ENCODE results near the gene L1TD1.
"Not testable (repeated sequence)": the region's sequence is repeated elsewhere in the genome, so short reads cannot be mapped to it uniquely, and the experiment has no call there.

L1TD1 gene

GRCh38 chr1:62235576-62235975 lies 40.9 kb downstream of the L1TD1 start:
- Histone ChIP-seq H3K4me3 (ENCODE audit: low read length) (no peak overlapping the region), H3K79me2 (ENCODE audit: control insufficient read depth, low read length) (no peaks in the 10 kb centered on the region), H3K36me3 (ENCODE audit: control insufficient read depth, low read length) (no peaks in the 10 kb centered on the region), H3K9me3 (ENCODE audit: control insufficient read depth, insufficient read depth, low read length) (no peaks in the 10 kb centered on the region), H3K27ac (ENCODE audit: low read depth, low read length) (no peak overlapping the region), H3K27me3 (ENCODE audit: control insufficient read depth, low read length) (no peaks in the 10 kb centered on the region), H3F3A (ENCODE audit: control insufficient read depth, insufficient read depth) (no peaks in the 10 kb centered on the region), H3K9me2 (replicated peaks; ENCODE audit: control insufficient read depth, low read length) (no peaks in the 10 kb centered on the region), H3K4me2 (ENCODE audit: low read length) (no peak overlapping the region), H3K4me1 (ENCODE audit: control insufficient read depth, low read length) (no peaks in the 10 kb centered on the region), H4K20me1 (ENCODE audit: control insufficient read depth, insufficient read depth, low read depth, low read length) (no peaks in the 10 kb centered on the region)
- no peak for TF ChIP-seq EZH2phosphoT487 (IDR thresholded peaks at IDR 0.05; ENCODE audit: borderline replicate concordance, low read length)
- TF ChIP-seq, protein P1, sequence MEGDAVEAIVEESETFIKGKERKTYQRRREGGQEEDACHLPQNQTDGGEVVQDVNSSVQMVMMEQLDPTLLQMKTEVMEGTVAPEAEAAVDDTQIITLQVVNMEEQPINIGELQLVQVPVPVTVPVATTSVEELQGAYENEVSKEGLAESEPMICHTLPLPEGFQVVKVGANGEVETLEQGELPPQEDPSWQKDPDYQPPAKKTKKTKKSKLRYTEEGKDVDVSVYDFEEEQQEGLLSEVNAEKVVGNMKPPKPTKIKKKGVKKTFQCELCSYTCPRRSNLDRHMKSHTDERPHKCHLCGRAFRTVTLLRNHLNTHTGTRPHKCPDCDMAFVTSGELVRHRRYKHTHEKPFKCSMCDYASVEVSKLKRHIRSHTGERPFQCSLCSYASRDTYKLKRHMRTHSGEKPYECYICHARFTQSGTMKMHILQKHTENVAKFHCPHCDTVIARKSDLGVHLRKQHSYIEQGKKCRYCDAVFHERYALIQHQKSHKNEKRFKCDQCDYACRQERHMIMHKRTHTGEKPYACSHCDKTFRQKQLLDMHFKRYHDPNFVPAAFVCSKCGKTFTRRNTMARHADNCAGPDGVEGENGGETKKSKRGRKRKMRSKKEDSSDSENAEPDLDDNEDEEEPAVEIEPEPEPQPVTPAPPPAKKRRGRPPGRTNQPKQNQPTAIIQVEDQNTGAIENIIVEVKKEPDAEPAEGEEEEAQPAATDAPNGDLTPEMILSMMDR (IDR thresholded peaks at IDR 0.05; ENCODE audit: low read depth, low read length, poor library complexity, severe bottlenecking): no peak

GRCh38 chr1:62237361-62237760 lies 42.7 kb downstream of the L1TD1 start:
- TF ChIP-seq, protein P1 (IDR thresholded peaks at IDR 0.05; ENCODE audit: low read depth, low read length, poor library complexity, severe bottlenecking): no peak
- no peak for TF ChIP-seq EZH2phosphoT487 (IDR thresholded peaks at IDR 0.05; ENCODE audit: borderline replicate concordance, low read length)
- Histone ChIP-seq H3K4me3 (ENCODE audit: low read length) (no peak overlapping the region), H3K4me1 (ENCODE audit: control insufficient read depth, low read length) (no peaks in the 10 kb centered on the region), H3K27me3 (ENCODE audit: control insufficient read depth, low read length) (no peaks in the 10 kb centered on the region), H3K9me3 (ENCODE audit: control insufficient read depth, insufficient read depth, low read length) (no peaks in the 10 kb centered on the region), H4K20me1 (ENCODE audit: control insufficient read depth, insufficient read depth, low read depth, low read length) (no peaks in the 10 kb centered on the region), H3F3A (ENCODE audit: control insufficient read depth, insufficient read depth) (no peaks in the 10 kb centered on the region), H3K4me2 (ENCODE audit: low read length) (no peak overlapping the region), H3K27ac (ENCODE audit: low read depth, low read length) (no peak overlapping the region), H3K9me2 (replicated peaks; ENCODE audit: control insufficient read depth, low read length) (no peaks in the 10 kb centered on the region), H3K36me3 (ENCODE audit: control insufficient read depth, low read length) (no peaks in the 10 kb centered on the region), H3K79me2 (ENCODE audit: control insufficient read depth, low read length) (no peaks in the 10 kb centered on the region)

GRCh38 chr1:62237950-62238374 lies 43.3 kb downstream of the L1TD1 start:
- no peaks in the 10 kb centered on the region for H3K9me3 ChIP-seq (ENCODE audit: control insufficient read depth, insufficient read depth, low read length)
- H3K9me2 ChIP-seq (replicated peaks; ENCODE audit: control insufficient read depth, low read length): no peaks in the 10 kb centered on the region
- no peak overlapping the region for H3K27ac ChIP-seq (ENCODE audit: low read depth, low read length)
- no peaks in the 10 kb centered on the region for H3F3A ChIP-seq (ENCODE audit: control insufficient read depth, insufficient read depth)
- H3K4me1 ChIP-seq (ENCODE audit: control insufficient read depth, low read length): no peaks in the 10 kb centered on the region
- no peaks in the 10 kb centered on the region for H3K27me3 ChIP-seq (ENCODE audit: control insufficient read depth, low read length)
- H3K36me3 ChIP-seq (ENCODE audit: control insufficient read depth, low read length): no peaks in the 10 kb centered on the region
- no peaks in the 10 kb centered on the region for H3K79me2 ChIP-seq (ENCODE audit: control insufficient read depth, low read length)
- H4K20me1 ChIP-seq (ENCODE audit: control insufficient read depth, insufficient read depth, low read depth, low read length): no peaks in the 10 kb centered on the region
- H3K4me3 ChIP-seq (ENCODE audit: low read length): no peak overlapping the region
- TF ChIP-seq, protein P1 (IDR thresholded peaks at IDR 0.05; ENCODE audit: low read depth, low read length, poor library complexity, severe bottlenecking): no peak
- no peak for TF ChIP-seq EZH2phosphoT487 (IDR thresholded peaks at IDR 0.05; ENCODE audit: borderline replicate concordance, low read length)
- no peak overlapping the region for H3K4me2 ChIP-seq (ENCODE audit: low read length)

DNA sequence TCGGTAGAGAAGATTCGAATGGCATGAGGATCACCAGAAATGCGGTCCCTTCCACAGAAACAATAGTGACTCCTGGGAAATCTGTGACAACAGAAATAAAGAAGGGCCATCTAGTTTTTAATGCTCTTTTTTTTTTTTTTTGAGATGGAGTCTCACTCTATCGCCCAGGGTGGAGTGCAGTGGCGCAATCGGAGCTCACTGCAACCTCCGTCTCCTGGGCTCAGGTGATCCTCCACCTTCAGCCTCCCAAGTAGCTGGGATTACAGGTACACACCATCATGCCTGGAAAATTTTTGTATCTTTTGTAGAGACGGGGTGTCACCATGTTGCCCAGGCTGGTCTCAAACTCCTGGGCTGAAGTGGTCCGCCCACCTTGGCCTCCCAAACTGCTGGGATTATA lies 43.9 kb downstream of the L1TD1 start:
- TF ChIP-seq, protein P1 (IDR thresholded peaks at IDR 0.05; ENCODE audit: low read depth, low read length, poor library complexity, severe bottlenecking): no peak
- TF ChIP-seq EZH2phosphoT487 (IDR thresholded peaks at IDR 0.05; ENCODE audit: borderline replicate concordance, low read length): no peak
- Histone ChIP-seq H3K9me3 (ENCODE audit: control insufficient read depth, insufficient read depth, low read length) (no peaks in the 10 kb centered on the region), H3K27me3 (ENCODE audit: control insufficient read depth, low read length) (no peaks in the 10 kb centered on the region), H4K20me1 (ENCODE audit: control insufficient read depth, insufficient read depth, low read depth, low read length) (no peaks in the 10 kb centered on the region), H3K36me3 (ENCODE audit: control insufficient read depth, low read length) (no peaks in the 10 kb centered on the region), H3K9me2 (replicated peaks; ENCODE audit: control insufficient read depth, low read length) (no peaks in the 10 kb centered on the region), H3K79me2 (ENCODE audit: control insufficient read depth, low read length) (no peaks in the 10 kb centered on the region), H3K4me1 (ENCODE audit: control insufficient read depth, low read length) (no peaks in the 10 kb centered on the region), H3K4me3 (ENCODE audit: low read length) (no peak overlapping the region), H3F3A (ENCODE audit: control insufficient read depth, insufficient read depth) (no peaks in the 10 kb centered on the region), H3K4me2 (ENCODE audit: low read length) (no peak overlapping the region), H3K27ac (ENCODE audit: low read depth, low read length) (no peak overlapping the region)

DNA sequence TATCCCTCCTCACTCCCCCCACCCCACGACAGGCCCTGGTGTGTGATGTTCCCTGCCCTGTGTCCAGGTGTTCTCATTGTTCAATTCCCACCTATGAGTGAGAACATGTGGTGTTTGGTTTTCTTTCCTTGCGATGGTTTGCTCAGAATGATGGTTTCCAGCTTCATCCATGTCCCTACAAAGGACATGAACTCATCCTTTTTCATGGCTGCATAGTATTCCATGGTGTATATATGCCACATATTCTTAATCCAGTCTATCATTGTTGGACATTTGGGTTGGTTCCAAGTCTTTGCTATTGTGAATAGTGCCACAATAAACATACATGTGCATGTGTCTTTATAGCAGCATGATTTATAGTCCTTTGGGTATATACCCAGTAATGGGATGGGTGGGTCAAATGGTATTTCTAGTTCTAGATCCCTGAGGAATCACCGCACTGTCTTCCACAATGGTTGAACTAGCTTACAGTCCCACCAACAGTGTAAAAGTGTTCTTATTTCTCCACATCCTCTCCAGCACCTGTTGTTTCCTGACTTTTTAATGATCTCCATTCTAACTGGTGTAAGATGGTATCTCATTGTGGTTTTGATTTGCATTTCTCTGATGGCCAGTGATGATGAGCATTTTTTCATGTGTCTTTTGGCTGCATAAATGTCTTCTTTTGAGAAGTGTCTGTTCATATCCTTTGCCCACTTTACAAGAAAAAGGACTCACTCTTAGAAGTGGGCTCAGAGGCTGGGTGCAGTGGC lies 45.2 kb downstream of the L1TD1 start:
- not testable (repeated sequence) for H3K27ac ChIP-seq (ENCODE audit: low read depth, low read length); H3K36me3 ChIP-seq (ENCODE audit: control insufficient read depth, low read length); H3K4me1 ChIP-seq (ENCODE audit: control insufficient read depth, low read length); H4K20me1 ChIP-seq (ENCODE audit: control insufficient read depth, insufficient read depth, low read depth, low read length); H3K9me2 ChIP-seq (replicated peaks; ENCODE audit: control insufficient read depth, low read length); H3F3A ChIP-seq (ENCODE audit: control insufficient read depth, insufficient read depth); H3K4me2 ChIP-seq (ENCODE audit: low read length); H3K27me3 ChIP-seq (ENCODE audit: control insufficient read depth, low read length); H3K9me3 ChIP-seq (ENCODE audit: control insufficient read depth, insufficient read depth, low read length); H3K4me3 ChIP-seq (ENCODE audit: low read length); H3K79me2 ChIP-seq (ENCODE audit: control insufficient read depth, low read length)

Measured in DOHH2 (cell line).